Heart left ventricle (tissue), 16 donors: Measurements from ENCODE around the gene NEK4. TPM values are rescaled to one million over a fixed set of nuclear protein-coding genes. Genes with fewer than 3 reads are reported as not detected.
"Not testable (repeated sequence)": the region's sequence is repeated elsewhere in the genome, so short reads cannot be mapped to it uniquely, and the experiment has no call there.

Source experiments
- ATAC-seq, 4 donors: fragments of 200-7000 bp; cut with Tn5 transposase; one replicate each; pipeline ENCODE4 v1.9.1; 2020 to 2022; ENCODE audit warnings: moderate library complexity in 4 of 4, mild to moderate bottlenecking in 3 of 4, moderate number of reproducible peaks in 1 of 4
- DNase-seq, 5 donors: peaks; one replicate each; pipeline ENCODE4 v3.0.0-alpha.2; 2020
- H3K27ac ChIP-seq, 12 donors: fragments of 200-600 bp; sonication (generic) in 4 of 12; one replicate each; pipeline versions ENCODE4 v1.5.0 to v1.8.0; 2016 to 2022; ENCODE audit warnings: mild to moderate bottlenecking in 2 of 12
- H3K27me3 ChIP-seq, 9 donors: fragments of 200-600 bp; sonication (generic) in 2 of 9; one replicate each; pipeline versions ENCODE4 v1.5.1 to v1.8.0; 2016 to 2022; ENCODE audit warnings: mild to moderate bottlenecking in 3 of 9
- H3K36me3 ChIP-seq, 9 donors: fragments of 200-600 bp; sonication (generic) in 2 of 9; one replicate each; pipeline versions ENCODE4 v1.5.0 to v1.8.0; 2018 to 2022; ENCODE audit warnings: mild to moderate bottlenecking in 2 of 9
- H3K4me1 ChIP-seq, 12 donors: fragments of 200-600 bp; sonication (generic) in 4 of 12; one replicate each; pipeline versions ENCODE4 v1.5.0 to v1.8.0; 2016 to 2022; ENCODE audit warnings: mild to moderate bottlenecking in 3 of 12
- H3K4me3 ChIP-seq, 12 donors: fragments of 200-600 bp; sonication (generic) in 4 of 12; one replicate each; pipeline versions ENCODE4 v1.5.0 to v1.8.0; 2017 to 2022; ENCODE audit warnings: mild to moderate bottlenecking in 9 of 12, moderate library complexity in 4 of 12
- H3K9me3 ChIP-seq, 12 donors: fragments of 200-600 bp; sonication (generic) in 4 of 12; one replicate each; pipeline versions ENCODE4 v1.5.0 to v1.8.0; 2016 to 2022; ENCODE audit warnings: mild to moderate bottlenecking in 1 of 12
- POLR2A ChIP-seq, 2 donors: fragments of 450-650 bp; IDR thresholded peaks; one replicate each; pipeline ENCODE4 v1.6.1; 2017; ENCODE audit warnings: antibody characterized with exemption in 2 of 2, mild to moderate bottlenecking in 2 of 2, moderate library complexity in 2 of 2
- WGBS, 4 donors: extraction: QIAGEN DNeasy Blood & Tissue Kit in 2 of 4; methylation state at CpG; one replicate each; pipeline versions ENCODE4 v1.1.5 to v1.1.7; 2013 to 2018; 5-methylcytosine and 5-hydroxymethylcytosine counted together
- intact Hi-C, 10 donors: fragments of 100-400 bp; cut with DNase I; formaldehyde crosslinking; loops; one replicate each; pipeline versions ENCODE4 v1.11.1 to v1.14.2; 2022
- polyA plus RNA-seq, 2 donors: library from polyadenylated mRNA; stranded (reverse); fragments of 200-250 nt; gene quantifications; one replicate each; pipeline ENCODE4 v1.2.3, GENCODE V29; 2013
- total RNA-seq, 9 donors: library from RNA; depleted of rRNA in 2 of 9; stranded (reverse); fragments of >200 nt in 2 of 9; fragmentation: NEBNext Ultra II Directional in 3 of 9; extraction: Animal tissue kit (Norgen Biotek cat#: 25700) in 3 of 9; gene quantifications; one replicate each; pipeline versions ENCODE4 v1.1.0 to v1.2.4, GENCODE V29; 2016 to 2023
- TF ChIP-seq, protein P1 (sequence below), 12 donors: fragments of 200-600 bp; sonication (generic) in 4 of 12; IDR thresholded peaks; one replicate each; pipeline versions ENCODE4 v1.5.0 to v1.8.0; 2018 to 2022; ENCODE audit warnings: antibody characterized with exemption in 12 of 12, mild to moderate bottlenecking in 5 of 12
- donor health status: ischemic (EF 13 %, LVEDD 7.1; RV severe dilation, severe dysfunction).
- donor health status: healthy with polysubstance abuse.
- donor health status: DM: no; HTN: yes; CAD: no.
- donor health status: DM: no; HTN: no; CAD: no.
- donor health status: ischemic (EF 25% LVEDD 6.9; RV normal size, moderate dysfunction).
- donor health status: ischemic (EF 25% LVEDD 5.7; RV mildly dilated, moderate dysfunction).
- donor health status: healthy.
- donor health status: DM: yes; HTN: yes; CAD: no.
- donor health status: ischemic (EF 35%, LVEDD 5.7; RV mildly dilated, moderate dysfunction).
- donor health status: nonischemic (EF 11% LVEDD 7.7; RV severe dilation, severe dysfunction).
- donor health status: DM: yes; HTN: yes; CAD: no.
- donor health status: PGD.
- donor health status: ischemic (EF 29% LVEDD 5.4; RV normal size, mild dysfunction).
- donor health status: nonischemic (EF 23%, LVEDD 6.1; RV moderate dilation, normal function).

NEK4 gene
- total and polyA plus RNA-seq, 11 donors = 2.7 to 21.5 (median 14.6) TPM

DNA sequence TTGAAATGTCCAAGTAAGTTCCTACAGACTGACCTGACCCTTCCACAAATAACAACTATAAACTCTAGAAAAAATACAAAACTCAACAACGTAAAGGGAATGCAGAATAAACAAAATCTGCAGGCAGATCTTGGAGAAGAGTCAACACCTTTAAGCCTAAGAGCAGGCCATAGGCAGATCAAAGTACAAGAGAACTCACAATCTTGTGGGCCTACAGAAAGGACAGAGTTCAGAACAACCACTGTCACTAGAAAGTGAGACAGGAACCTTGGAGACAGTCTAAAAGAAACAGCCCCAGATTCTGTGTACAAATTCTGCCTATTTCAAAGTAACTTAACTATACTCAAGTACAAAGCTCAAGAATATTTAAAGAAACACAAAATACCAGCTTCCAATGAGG, 31.0 kb downstream of the NEK4 start:
- ATAC-seq (no peak), DNase-seq (no peak)
- intact Hi-C loops = loop anchor here in 8 of 10 donors (5.0 to 10.0 kb wide), 6 partner anchors 195 to 338 kb away; no protein-coding TSS in a partner anchor
- Histone ChIP-seq H3K4me1 (no peaks in the 10 kb centered on the region), H3K9me3 (no peaks in the 10 kb centered on the region), H3K27me3 (no peaks in the 10 kb centered on the region), H3K4me3 (no peak overlapping the region), H3K36me3 (peaks cover 0 to 100% (median 97%) of the 10 kb centered on the region in 9 donors), H3K27ac (no peak overlapping the region)
- 81 to 84% (median 82%) methylated on average over 1 of the region's 1 CpG for WGBS, 4 donors
- TF ChIP-seq, protein P1, sequence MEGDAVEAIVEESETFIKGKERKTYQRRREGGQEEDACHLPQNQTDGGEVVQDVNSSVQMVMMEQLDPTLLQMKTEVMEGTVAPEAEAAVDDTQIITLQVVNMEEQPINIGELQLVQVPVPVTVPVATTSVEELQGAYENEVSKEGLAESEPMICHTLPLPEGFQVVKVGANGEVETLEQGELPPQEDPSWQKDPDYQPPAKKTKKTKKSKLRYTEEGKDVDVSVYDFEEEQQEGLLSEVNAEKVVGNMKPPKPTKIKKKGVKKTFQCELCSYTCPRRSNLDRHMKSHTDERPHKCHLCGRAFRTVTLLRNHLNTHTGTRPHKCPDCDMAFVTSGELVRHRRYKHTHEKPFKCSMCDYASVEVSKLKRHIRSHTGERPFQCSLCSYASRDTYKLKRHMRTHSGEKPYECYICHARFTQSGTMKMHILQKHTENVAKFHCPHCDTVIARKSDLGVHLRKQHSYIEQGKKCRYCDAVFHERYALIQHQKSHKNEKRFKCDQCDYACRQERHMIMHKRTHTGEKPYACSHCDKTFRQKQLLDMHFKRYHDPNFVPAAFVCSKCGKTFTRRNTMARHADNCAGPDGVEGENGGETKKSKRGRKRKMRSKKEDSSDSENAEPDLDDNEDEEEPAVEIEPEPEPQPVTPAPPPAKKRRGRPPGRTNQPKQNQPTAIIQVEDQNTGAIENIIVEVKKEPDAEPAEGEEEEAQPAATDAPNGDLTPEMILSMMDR (IDR thresholded peaks at IDR 0.05) = no peak
- no peak for TF ChIP-seq POLR2A (IDR thresholded peaks at IDR 0.05)

DNA sequence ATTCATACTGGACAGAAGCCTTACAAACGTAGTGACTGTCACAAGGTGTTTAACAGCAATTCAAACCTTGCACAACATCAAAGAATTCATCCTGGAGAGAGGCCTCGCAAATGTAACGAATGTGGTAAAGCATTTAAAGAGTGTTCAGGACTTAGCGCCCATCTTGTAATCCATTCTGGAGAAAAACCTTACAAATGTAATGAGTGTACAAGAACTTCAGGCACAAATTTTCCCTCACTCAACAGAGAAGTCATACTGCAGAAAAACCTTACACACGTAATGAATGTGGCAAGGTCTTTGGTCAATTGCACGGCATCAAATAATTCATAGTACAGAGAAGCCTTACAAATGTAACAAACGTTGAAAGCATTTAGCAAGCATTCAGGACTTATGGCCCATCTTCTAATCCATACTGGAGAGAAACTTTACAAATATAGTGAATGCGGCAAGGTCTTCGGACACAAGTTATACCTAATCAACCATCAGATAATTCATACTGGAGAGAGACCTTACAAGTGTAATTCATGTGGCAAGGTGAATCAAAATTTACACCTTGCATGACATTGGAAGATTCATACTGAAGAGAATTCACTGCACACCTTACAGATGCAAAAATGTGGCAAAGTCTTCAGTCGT, 37.4 kb downstream of the NEK4 start:
- no peaks in the 10 kb centered on the region for H3K27me3 ChIP-seq
- intact Hi-C loops = loop anchor here in 1 of 10 donors (10.0 kb wide), 1 partner anchor 331 kb away; no protein-coding TSS in a partner anchor
- no peak overlapping the region for H3K27ac ChIP-seq
- WGBS, 4 donors = 85 to 97% (median 92%) methylated on average over 10 of the region's 10 CpGs
- H3K4me1 ChIP-seq = peaks cover 0 to 5% (median 0%) of the 10 kb centered on the region in 12 donors
- peaks cover 0 to 95% (median 74%) of the 10 kb centered on the region in 9 donors for H3K36me3 ChIP-seq
- H3K4me3 ChIP-seq = no peak overlapping the region
- peaks cover 0 to 15% (median 7%) of the 10 kb centered on the region in 12 donors for H3K9me3 ChIP-seq
- no peak for ATAC-seq
- TF ChIP-seq POLR2A (IDR thresholded peaks at IDR 0.05) = no peak
- TF ChIP-seq, protein P1 (IDR thresholded peaks at IDR 0.05) = no peak
- no peak for DNase-seq

DNA sequence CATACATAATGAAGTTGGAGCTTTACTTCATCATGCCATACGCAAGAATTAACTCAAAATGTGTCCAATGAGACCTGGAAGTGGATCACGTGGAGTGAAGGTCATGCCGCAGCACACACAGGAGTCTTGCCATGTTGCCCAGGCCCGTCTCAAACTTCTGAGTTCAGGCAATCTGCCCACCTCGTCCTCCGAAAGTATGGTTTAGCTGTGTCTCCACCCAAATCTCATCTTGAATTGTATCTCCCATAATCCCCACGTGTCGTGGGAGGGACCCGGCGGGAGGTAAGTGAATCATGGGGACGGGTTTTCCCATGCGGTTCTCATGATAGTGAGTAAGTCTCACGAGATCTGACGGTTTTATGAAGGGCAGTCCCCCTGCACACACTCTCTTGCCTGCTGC, 39.1 kb downstream of the NEK4 start:
- DNase-seq (no peak), ATAC-seq (no peak)
- WGBS, 4 donors = 78 to 98% (median 90%) methylated on average over 14 of the region's 14 CpGs
- Histone ChIP-seq H3K9me3 (peaks cover 0 to 16% (median 9%) of the 10 kb centered on the region in 12 donors), H3K36me3 (peaks cover 0 to 81% (median 58%) of the 10 kb centered on the region in 9 donors), H3K4me1 (peaks cover 0 to 5% (median 0%) of the 10 kb centered on the region in 12 donors), H3K27ac (no peak overlapping the region), H3K4me3 (no peak overlapping the region), H3K27me3 (no peaks in the 10 kb centered on the region)
- intact Hi-C loops = loop anchor here in 1 of 10 donors (10.0 kb wide), 1 partner anchor 333 kb away; no protein-coding TSS in a partner anchor
- TF ChIP-seq, protein P1 (IDR thresholded peaks at IDR 0.05) = no peak
- TF ChIP-seq POLR2A (IDR thresholded peaks at IDR 0.05) = no peak

DNA sequence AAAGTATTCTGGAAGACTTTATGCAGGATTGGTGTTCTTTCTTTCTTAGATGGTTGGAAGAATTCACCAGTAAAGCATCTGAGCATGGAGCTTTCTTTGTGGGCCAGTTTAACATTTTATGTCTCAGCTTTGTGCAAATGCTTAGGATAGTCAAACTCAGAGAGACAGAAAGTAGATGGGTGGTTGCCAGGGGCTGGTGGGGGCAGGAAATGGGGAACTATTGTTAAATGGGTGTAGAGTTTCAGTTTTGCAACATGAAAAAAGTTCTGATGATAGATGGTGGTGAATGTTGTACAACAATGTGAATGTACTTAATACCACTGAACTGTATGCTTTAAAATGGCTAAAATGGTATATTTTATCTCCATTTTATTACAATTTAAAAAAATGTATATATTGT, 40.1 kb downstream of the NEK4 start:
- intact Hi-C loops = loop anchor here in 1 of 10 donors (10.0 kb wide), 1 partner anchor 334 kb away; no protein-coding TSS in a partner anchor
- TF ChIP-seq, protein P1 (IDR thresholded peaks at IDR 0.05) = no peak
- no peak for TF ChIP-seq POLR2A (IDR thresholded peaks at IDR 0.05)
- no peak overlapping the region for H3K27ac ChIP-seq

DNA sequence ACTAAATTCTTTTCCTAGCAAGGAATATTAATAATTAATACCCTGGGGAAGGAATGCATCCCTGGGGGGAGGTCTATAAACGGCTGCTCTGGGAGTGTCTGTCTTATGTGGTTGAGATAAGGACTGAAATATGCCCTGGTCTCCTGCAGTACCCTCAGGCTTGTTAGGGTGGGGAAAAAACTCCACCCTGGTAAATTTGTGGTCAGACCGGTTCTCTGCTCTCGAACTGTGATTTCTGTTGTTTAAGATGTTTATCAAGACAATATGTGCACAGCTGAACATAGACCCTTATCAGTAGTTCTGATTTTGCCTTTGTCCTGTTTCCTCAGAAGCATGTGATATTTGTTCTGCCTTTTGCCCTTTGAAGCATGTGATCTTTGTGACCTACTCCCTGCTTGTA, 42.0 kb downstream of the NEK4 start:
- DNase-seq, H3K4me1 ChIP-seq, H3K27me3 ChIP-seq, ATAC-seq, intact Hi-C loops, H3K27ac ChIP-seq, H3K4me3 ChIP-seq: not testable (repeated sequence)
- peaks cover 0 to 53% (median 29%) of the 10 kb centered on the region in 9 donors for H3K36me3 ChIP-seq
- WGBS, 4 donors = 61 to 91% (median 90%) methylated on average over 3 of the region's 3 CpGs
- peaks cover 0 to 16% (median 9%) of the 10 kb centered on the region in 12 donors for H3K9me3 ChIP-seq

More for the DNA sequence above, 40.1 kb downstream of the NEK4 start:
- peaks cover 0 to 16% (median 9%) of the 10 kb centered on the region in 12 donors for H3K9me3 ChIP-seq
- ATAC-seq = no peak
- H3K36me3 ChIP-seq = peaks cover 0 to 72% (median 48%) of the 10 kb centered on the region in 9 donors
- H3K4me3 ChIP-seq = no peak overlapping the region
- H3K27me3 ChIP-seq = no peaks in the 10 kb centered on the region
- H3K4me1 ChIP-seq = peaks cover 0 to 5% (median 0%) of the 10 kb centered on the region in 12 donors
- no peak for DNase-seq
